ENCODE data around the gene ERGIC1.

ERGIC1 gene

GRCh38 chr5:172988276-172988675, 154.2 kb downstream of the ERGIC1 start:
- no peak for DNase-seq

GRCh38 chr5:172990776-172991175, 156.7 kb downstream of the ERGIC1 start:
- no peak for DNase-seq

GRCh38 chr5:172994405-172994804, 160.4 kb downstream of the ERGIC1 start:
- no peak for DNase-seq

DNA sequence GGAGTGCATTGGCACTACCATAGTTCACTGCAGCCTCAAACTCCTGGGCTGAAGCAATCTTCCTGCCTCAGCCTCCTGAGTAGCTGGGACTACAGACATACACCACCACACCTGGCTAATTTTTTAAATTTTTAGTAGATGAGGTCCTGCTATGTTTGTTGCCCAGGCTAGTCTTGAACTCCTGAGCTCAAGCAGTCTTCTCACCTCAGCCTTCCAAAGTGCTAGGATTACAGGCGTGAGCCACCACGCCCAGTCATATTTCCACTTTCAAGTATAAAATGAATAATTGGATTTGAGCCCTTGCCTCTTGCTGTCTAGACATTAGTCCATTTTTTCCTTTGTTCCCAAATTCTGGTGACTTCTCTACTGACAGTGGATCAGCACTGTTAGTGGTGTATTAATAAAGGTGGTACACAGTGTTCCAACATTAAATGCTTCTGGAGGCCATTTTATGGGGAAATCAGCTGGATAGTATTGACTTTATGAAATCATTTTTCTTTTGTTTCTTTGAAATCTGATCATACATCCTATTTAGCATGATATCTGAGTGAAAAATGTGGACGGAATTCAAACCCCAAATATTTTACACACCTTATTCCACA, 165.4 kb downstream of the ERGIC1 start:
- no peak for DNase-seq

GRCh38 chr5:172999974-173000373, 165.9 kb downstream of the ERGIC1 start:
- no peak for DNase-seq

DNA sequence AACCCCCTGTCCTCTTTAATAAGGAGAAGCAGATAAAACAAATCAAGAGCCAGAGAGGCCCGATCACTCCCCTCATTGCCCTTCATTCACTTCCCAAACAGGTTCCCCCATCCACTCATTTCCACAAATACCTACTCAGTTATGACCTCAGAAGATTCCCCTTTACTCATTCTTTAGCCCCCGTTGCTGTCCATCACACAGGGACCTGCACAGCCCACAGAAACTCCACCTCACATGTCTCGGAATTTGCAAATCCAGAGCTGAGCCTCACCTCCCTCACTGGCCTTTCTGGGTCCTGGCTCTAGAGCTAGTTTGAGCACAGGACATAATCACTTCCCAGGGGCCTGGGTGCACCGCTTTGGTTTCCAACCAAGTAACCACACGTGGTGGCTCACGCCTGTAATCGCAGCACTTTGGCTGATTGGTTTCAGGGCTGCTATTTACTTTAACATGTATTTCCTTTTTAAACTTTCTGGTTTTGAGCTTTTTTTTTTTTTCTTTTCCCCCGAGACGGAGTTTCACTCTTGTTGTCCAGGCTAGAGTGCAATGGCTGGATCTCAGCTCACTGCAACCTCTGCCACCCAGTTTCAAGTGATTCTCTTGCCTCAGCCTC, 167.3 kb downstream of the ERGIC1 start:
- no peak for DNase-seq

Measured in T1000 (cell line).